LHCN-M2 (cell line): Measurements from ENCODE around the gene ROMO1. TPM values are rescaled to one million over a fixed set of nuclear protein-coding genes. Genes with fewer than 3 reads are reported as not detected.
"Not testable (repeated sequence)": the region's sequence is repeated elsewhere in the genome, so short reads cannot be mapped to it uniquely, and the experiment has no call there.

Experiments used
- DNase-seq: peaks from one replicate; pipeline ENCODE4 v3.0.0-alpha.2; 2012; ENCODE audit warnings: low read depth
- total RNA-seq: library from RNA; depleted of rRNA; stranded (reverse); fragments of >200 nt; gene quantifications from 2 replicates; pipeline ENCODE4 v1.2.3, GENCODE V29; 2014

ROMO1 gene
- total RNA-seq, 1 experiment from 2014 or later = 325 TPM

GRCh38 chr20:35680452-35681183 is 18.6 kb upstream of the ROMO1 start:
- DNase-seq = no peak

DNA sequence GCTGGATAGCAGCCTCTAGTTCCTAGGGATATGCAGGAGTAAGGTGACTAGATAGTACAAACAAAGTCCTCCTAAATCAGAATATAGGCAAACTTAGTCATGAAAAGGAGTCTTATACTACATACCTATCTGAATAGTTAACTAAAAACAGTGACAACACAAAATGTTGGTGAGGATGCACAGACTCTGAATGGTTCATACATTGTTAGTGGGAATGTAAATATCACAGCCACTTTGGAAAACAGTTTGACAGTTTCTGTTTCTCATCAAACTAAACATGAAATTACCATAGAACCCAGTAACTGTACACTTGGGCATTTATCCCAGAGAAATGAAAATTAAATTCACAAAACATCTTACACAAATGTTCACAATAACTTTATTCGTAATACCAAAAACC is 17.2 kb upstream of the ROMO1 start:
- no peak for DNase-seq

- not testable (repeated sequence) for DNase-seq
Measured at GRCh38 chr20:35685368-35685767, 13.8 kb upstream of the ROMO1 start.

DNA sequence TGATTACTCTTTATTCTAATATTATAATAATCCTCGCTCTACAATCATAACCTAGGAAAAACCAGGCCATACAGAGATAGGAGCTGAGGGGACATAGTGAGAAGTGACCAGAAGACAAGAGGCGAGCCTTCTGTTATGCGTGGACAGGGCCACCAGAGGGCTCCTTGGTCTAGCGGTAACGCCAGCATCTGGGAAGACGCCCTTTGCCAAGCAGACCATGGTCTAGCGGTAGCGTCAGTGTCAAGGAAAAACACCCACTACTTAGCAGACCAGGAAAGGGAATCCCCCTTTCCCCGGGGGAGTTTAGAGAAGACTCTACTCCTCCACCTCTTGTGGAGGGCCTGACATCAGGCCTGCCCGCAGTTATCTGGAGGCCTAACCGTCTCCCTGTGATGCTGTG is 12.3 kb upstream of the ROMO1 start:
- peak; percentile 11 for DNase-seq

DNA sequence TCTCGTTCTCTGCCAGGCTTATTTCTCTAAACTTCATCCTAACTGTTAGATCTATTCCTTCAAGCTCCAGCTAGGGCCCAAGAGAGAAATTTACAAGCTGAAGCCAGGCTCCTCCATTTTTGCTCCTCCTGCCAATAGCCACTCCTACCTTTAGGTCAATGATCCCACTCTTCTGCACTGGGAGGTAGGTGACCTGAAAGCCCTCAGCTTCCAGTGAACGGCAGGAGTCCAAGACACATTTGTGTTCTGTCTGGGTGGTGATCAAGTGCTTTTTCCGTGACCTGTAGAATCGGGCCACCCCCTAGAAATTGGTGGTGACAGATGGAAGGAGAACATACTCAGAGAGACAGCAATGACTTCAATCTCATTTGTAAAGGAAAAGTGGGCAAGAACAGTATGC is 8.9 kb upstream of the ROMO1 start:
- no peak for DNase-seq

GRCh38 chr20:35695245-35695749 is 3.9 kb upstream of the ROMO1 start:
- DNase-seq = no peak

DNA sequence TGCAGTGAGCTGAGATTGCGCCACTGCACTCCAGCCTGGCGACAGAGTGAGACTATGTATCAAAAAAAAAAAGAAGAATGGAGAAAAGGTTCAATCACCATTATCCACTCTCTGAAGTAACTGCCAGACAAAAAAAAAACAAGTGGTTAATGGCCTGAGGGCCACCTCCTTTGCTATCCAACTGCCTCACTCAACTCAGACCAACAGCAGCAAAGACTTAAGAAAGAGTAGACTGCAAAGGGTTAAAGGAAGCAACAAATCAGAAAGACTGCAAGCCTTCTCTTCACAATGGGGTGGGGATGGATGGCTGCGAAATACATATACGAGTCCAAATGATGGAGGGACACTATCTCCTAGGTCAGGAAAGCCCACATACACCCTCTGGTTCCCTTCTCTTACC is 3.2 kb upstream of the ROMO1 start:
- no peak for DNase-seq

- no peak for DNase-seq
Measured at GRCh38 chr20:35697696-35698297, 1.4 kb upstream of the ROMO1 start.

DNA sequence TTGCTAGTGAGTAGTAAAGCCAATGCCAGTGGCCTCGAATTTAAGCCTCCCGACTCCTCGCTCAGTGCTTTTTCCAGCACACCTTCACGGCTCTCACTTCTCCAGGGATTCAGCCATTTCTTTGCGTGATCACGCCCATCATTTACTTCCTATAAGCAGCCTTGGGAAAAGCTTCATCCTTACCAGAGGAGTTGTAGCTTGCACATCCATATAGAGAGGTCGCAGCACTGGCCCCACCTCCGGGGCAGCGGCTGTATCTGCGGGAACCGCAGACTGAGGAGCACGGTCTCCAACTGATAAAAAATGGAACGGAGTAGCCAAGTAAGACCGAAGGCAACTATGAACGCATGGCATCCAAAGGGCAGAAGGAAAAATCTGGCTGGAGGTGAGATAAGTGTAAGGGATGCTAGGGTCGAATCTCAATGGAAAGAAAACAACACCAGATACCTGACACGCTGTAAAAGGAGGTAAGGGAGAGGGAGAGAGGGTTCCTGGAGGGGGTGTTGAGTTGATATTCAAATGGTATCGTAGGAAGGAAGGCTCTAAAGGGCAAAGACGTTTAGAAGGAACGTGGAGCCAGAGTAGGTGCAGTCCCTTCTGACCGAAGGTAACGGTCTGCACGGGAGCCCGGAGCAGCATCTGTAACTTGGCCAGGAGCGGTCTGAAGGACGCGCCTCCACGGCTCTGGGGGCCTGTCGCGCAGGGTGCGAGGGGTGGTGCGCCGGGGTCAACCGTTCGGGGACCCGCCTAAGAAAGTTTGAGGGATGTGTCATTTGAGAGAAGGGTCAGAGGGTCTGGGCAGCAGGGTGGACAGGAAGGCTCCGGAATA is 693 bp upstream of the ROMO1 start:
- DNase-seq = no peak

DNA sequence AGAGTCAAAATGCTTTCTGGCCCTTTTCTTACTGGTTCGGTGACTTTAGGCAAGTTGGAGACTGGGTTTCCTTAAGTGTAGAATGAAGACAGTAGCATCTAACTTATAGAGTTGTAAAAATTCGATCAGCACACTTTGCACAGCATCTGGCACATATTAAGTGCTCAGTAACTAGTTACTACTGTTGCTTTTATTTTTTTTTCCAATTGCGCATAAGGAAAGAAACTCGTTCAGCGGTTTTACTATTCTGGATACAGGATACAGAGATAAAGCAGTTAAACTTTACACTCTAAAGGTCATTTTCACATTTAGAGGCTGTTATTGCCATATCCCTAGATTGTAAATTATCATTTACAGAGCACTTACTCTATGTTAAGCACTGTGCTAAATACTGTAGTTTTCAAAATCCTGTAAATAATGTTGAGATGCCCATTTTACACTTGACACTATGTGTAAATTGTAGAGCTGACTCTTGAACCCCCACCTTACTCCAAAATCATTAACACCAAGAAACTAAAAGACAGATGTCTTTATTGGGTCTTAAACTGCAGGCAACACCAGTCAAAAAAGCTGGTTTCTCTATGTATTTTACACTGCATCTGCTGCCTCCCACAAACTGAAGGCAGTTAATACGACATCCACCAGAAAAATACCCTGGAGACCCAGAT is 886 bp downstream of the ROMO1 start:
- DNase-seq = no peak

DNA sequence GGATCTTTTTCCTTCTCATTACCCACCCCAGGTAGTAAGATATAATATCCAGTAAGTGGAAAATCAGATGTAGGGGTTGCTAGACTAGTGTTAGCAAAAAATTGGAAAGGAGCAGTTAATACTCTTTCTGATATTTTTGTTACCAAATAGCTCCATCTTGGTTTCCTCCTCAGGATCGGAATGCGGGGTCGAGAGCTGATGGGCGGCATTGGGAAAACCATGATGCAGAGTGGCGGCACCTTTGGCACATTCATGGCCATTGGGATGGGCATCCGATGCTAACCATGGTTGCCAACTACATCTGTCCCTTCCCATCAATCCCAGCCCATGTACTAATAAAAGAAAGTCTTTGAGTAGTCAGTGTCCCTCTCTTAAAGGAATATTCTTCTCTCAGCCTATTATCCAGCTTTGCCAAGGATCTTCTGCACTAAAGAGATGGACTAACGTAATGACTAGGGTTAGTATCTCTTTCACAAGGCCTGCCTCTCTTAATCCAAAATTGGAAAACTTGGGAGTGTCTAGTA is 1.5 kb downstream of the ROMO1 start:
- DNase-seq = peak; percentile 37

- DNase-seq = peak; percentile 40
Measured at GRCh38 chr20:35702051-35702823, 3.0 kb downstream of the ROMO1 start.

GRCh38 chr20:35702824-35703695 is 3.9 kb downstream of the ROMO1 start:
- no peak for DNase-seq

DNA sequence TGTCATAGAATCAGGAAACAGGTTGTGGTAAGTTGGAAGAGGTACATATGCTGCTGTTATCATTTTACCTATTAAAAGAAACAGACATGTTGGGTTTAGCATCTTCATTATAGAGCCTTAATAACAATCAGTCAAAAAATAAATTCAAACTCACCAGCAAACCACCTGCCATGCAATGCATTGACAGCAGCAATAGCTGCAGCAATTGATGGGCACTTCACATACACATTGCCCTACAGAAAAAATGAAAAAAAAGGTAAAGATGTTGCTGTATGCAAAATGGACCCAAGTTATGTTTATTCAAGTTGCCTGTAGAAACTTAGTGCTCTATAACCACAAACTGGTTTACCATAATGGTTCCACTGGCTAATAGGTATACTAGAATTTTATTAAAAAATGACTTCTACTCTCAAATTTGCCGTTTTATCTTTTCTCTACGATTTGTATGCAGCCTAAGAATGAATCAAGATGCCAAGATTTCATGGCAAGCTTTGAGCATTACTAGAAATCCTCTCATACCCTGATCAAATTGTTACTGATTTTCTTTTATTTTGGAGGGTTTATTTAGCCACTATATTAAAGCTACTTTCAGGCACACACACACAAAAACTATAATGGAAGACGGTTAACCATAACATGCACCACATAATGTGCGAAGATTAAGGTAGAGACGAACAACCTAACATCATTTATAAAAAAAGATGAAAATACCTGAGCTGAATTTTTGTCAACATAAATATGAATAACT is 5.5 kb downstream of the ROMO1 start:
- DNase-seq = no peak

GRCh38 chr20:35705894-35706293 is 6.7 kb downstream of the ROMO1 start:
- DNase-seq = not testable (repeated sequence)

GRCh38 chr20:35706591-35707529 is 7.7 kb downstream of the ROMO1 start:
- DNase-seq = not testable (repeated sequence)

GRCh38 chr20:35708502-35708901 is 9.3 kb downstream of the ROMO1 start:
- no peak for DNase-seq

DNA sequence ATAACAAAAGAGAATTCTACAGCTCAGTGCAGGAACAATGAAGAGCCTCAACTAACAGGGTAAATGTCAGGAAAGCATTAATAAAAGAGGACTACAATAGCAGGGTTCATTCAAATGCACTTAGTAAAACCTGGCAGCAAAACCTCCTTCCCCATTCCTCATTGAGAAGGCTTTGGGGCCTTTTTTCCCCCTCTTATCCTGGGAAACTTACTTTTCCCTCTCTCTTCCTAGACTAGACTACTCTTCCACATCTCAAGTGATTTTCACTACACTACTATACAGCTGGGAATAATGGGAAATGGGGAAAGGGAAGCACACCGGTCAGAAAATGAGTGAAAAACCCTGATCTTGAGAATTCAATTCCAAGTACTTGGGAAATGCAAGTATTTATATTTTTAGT is 10.1 kb downstream of the ROMO1 start:
- no peak for DNase-seq
